ENCODE data around the gene ZACN.

The ZACN gene

GRCh38 chr17:76104140-76104895 lies 25.3 kb downstream of the ZACN start:
- no peak for DNase-seq

GRCh38 chr17:76104896-76105231 lies 25.9 kb downstream of the ZACN start:
- no peak for DNase-seq

GRCh38 chr17:76106703-76107102 lies 27.7 kb downstream of the ZACN start:
- DNase-seq = no peak

GRCh38 chr17:76107509-76107908 lies 28.5 kb downstream of the ZACN start:
- DNase-seq = no peak

GRCh38 chr17:76111956-76112355 lies 33.0 kb downstream of the ZACN start:
- DNase-seq = no peak

GRCh38 chr17:76115138-76115754 lies 36.3 kb downstream of the ZACN start:
- DNase-seq = no peak

GRCh38 chr17:76119409-76120371 lies 40.7 kb downstream of the ZACN start:
- DNase-seq = no peak

- DNase-seq = no peak
These were observed 41.7 kb downstream of the ZACN start for GRCh38 chr17:76120658-76121008.

- DNase-seq = no peak
These were observed 43.0 kb downstream of the ZACN start for GRCh38 chr17:76121932-76122430.

GRCh38 chr17:76122431-76123190 lies 43.6 kb downstream of the ZACN start:
- DNase-seq = no peak

GRCh38 chr17:76123191-76123499 lies 44.2 kb downstream of the ZACN start:
- DNase-seq = no peak

- no peak for DNase-seq
These were observed 45.0 kb downstream of the ZACN start for GRCh38 chr17:76123749-76124581.

- DNase-seq = no peak
These were observed 45.8 kb downstream of the ZACN start for GRCh38 chr17:76124582-76125390.

GRCh38 chr17:76125391-76125675 lies 46.4 kb downstream of the ZACN start:
- DNase-seq = no peak

- DNase-seq = no peak
These were observed 46.9 kb downstream of the ZACN start for GRCh38 chr17:76125922-76126321.

GRCh38 chr17:76130473-76130872 lies 51.5 kb downstream of the ZACN start:
- DNase-seq = no peak

- DNase-seq = no peak
These were observed 52.2 kb downstream of the ZACN start for GRCh38 chr17:76131051-76131691.

- DNase-seq = no peak
These were observed 53.0 kb downstream of the ZACN start for GRCh38 chr17:76131692-76132573.
